ENCODE measurements around the gene MAPK13.

The MAPK13 gene

DNA sequence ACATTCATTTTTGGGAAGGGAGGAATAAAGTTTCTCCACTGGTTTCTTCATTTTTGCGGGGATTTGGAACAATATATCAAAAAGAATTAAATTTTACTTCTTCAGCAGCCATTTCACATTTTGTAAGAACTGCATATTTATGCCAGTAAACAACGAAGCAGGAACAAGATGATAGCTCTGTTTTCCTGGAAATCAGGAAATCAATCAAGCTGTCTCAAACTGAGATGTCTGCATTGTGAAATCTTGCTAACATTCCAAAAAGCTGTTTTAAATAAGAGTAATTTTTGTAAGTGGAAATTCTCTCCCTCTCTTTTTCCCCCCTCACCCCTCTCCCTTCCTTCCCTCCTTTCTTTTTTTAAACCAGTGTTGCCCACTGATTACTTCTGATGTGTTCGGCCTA lies 20.0 kb downstream of the MAPK13 start:
- Histone ChIP-seq H3K27me3 (ENCODE audit: insufficient read depth, poor library complexity, severe bottlenecking) (no peaks in the 10 kb centered on the region), H3K4me1 (ENCODE audit: insufficient read depth, poor library complexity, severe bottlenecking) (peaks cover 8% of the 10 kb centered on the region), H3K27ac (ENCODE audit: poor library complexity, severe bottlenecking) (no peak overlapping the region), H3K9me3 (ENCODE audit: severe bottlenecking) (no peaks in the 10 kb centered on the region), H3K4me3 (ENCODE audit: severe bottlenecking) (no peak overlapping the region), H3K36me3 (ENCODE audit: low read depth) (no peaks in the 10 kb centered on the region)
- TF ChIP-seq, protein P1, sequence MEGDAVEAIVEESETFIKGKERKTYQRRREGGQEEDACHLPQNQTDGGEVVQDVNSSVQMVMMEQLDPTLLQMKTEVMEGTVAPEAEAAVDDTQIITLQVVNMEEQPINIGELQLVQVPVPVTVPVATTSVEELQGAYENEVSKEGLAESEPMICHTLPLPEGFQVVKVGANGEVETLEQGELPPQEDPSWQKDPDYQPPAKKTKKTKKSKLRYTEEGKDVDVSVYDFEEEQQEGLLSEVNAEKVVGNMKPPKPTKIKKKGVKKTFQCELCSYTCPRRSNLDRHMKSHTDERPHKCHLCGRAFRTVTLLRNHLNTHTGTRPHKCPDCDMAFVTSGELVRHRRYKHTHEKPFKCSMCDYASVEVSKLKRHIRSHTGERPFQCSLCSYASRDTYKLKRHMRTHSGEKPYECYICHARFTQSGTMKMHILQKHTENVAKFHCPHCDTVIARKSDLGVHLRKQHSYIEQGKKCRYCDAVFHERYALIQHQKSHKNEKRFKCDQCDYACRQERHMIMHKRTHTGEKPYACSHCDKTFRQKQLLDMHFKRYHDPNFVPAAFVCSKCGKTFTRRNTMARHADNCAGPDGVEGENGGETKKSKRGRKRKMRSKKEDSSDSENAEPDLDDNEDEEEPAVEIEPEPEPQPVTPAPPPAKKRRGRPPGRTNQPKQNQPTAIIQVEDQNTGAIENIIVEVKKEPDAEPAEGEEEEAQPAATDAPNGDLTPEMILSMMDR (IDR thresholded peaks at IDR 0.05; ENCODE audit: poor library complexity, severe bottlenecking) = no peak
- no peak for DNase-seq (ENCODE audit: low spot score)
- ATAC-seq (ENCODE audit: low read depth) = no peak

DNA sequence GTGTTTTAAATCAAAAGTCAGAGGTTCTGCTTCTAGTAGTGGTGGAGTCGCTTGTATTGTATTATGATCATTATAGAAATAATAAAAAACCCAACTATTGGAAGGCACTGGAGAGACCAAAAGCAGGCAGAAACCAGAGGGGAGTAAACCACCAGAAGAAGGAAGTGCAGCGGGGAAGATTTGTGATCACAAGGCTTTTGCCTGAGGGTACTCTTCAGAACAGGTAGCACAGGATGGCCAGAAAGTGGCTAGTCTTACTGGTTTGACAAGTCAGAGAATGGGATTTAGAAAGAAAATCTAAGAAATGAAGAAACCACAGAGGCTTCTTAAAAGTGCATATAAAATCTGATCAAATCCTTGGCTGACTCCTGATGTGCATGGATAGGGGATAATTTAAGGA lies 24.0 kb downstream of the MAPK13 start:
- no peak for DNase-seq (ENCODE audit: low spot score)
- peak; percentile 49 for ATAC-seq (ENCODE audit: low read depth)
- Histone ChIP-seq H3K9me3 (ENCODE audit: severe bottlenecking) (no peaks in the 10 kb centered on the region), H3K36me3 (ENCODE audit: low read depth) (no peaks in the 10 kb centered on the region; the same call in 1 of the 2 replicates), H3K27me3 (ENCODE audit: insufficient read depth, poor library complexity, severe bottlenecking) (no peaks in the 10 kb centered on the region), H3K4me3 (ENCODE audit: severe bottlenecking) (no peak overlapping the region), H3K4me1 (ENCODE audit: insufficient read depth, poor library complexity, severe bottlenecking) (peaks cover 8% of the 10 kb centered on the region), H3K27ac (ENCODE audit: poor library complexity, severe bottlenecking) (no peak overlapping the region)
- TF ChIP-seq, protein P1 (IDR thresholded peaks at IDR 0.05; ENCODE audit: poor library complexity, severe bottlenecking) = no peak

DNA sequence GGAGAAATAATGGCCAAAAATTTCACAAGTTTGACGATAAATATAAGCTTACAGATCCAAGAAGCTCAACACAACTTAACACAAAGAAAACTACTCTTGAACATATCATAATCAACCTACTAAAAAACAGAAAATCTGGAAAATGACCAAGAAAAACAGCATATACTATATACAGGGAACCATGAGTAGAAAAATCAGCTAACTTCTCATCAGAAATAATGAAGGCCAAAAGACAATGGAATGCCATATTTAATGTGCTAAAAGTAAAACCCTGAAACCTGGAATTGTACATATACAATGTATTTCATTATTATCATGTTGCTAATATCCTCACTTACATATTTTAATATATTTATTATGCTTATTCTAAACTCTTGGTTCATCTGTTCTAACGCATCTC lies 25.3 kb downstream of the MAPK13 start:
- Histone ChIP-seq H3K9me3 (ENCODE audit: severe bottlenecking) (no peaks in the 10 kb centered on the region), H3K4me3 (ENCODE audit: severe bottlenecking) (no peak overlapping the region), H3K4me1 (ENCODE audit: insufficient read depth, poor library complexity, severe bottlenecking) (peaks cover 8% of the 10 kb centered on the region), H3K36me3 (ENCODE audit: low read depth) (no peaks in the 10 kb centered on the region; the same call in 1 of the 2 replicates), H3K27me3 (ENCODE audit: insufficient read depth, poor library complexity, severe bottlenecking) (no peaks in the 10 kb centered on the region), H3K27ac (ENCODE audit: poor library complexity, severe bottlenecking) (no peak overlapping the region)
- TF ChIP-seq, protein P1 (IDR thresholded peaks at IDR 0.05; ENCODE audit: poor library complexity, severe bottlenecking) = no peak
- ATAC-seq (ENCODE audit: low read depth) (no peak), DNase-seq (ENCODE audit: low spot score) (no peak)

GRCh38 chr6:36160147-36160760 lies 29.9 kb downstream of the MAPK13 start:
- TF ChIP-seq, protein P1 (IDR thresholded peaks at IDR 0.05; ENCODE audit: poor library complexity, severe bottlenecking) = no peak
- ATAC-seq (ENCODE audit: low read depth) (no peak), DNase-seq (ENCODE audit: low spot score) (no peak)
- Histone ChIP-seq H3K27ac (ENCODE audit: poor library complexity, severe bottlenecking) (no peak overlapping the region), H3K4me3 (ENCODE audit: severe bottlenecking) (no peak overlapping the region), H3K4me1 (ENCODE audit: insufficient read depth, poor library complexity, severe bottlenecking) (no peaks in the 10 kb centered on the region), H3K36me3 (ENCODE audit: low read depth) (no peaks in the 10 kb centered on the region; the same call in 1 of the 2 replicates), H3K27me3 (ENCODE audit: insufficient read depth, poor library complexity, severe bottlenecking) (no peaks in the 10 kb centered on the region), H3K9me3 (ENCODE audit: severe bottlenecking) (no peaks in the 10 kb centered on the region)

Measured in RWPE2 (cell line).